ENCODE data around the gene SLFN11. TPM values are rescaled to one million over a fixed set of nuclear protein-coding genes. Genes with fewer than 3 reads are reported as not detected.

Gene SLFN11
- total and polyA plus RNA-seq, 2 of the 4 experiments (the other 2 are of a cell fraction), result 29.9 to 144 TPM

DNA sequence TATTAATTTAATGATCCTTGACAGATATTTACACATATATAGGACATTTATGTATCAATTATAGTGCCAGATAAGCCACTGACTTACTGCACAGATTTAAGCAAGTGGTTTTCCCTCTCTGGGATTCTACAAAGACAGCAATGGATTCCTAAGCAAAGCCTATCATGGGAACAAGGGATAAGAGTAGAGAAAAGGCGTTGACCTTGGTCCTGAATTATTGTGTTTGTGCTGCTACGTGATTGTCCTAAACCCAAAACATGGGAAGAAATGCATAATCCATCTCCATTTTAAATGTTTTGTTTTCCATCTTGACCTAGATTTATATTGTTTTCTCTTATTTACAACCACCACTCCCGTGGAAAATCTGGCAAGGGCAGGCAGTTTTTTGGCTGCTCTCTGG, 14.0 kb downstream of the SLFN11 start:
- TF ChIP-seq MAZ (IDR thresholded peaks at IDR 0.05; ENCODE audit: borderline replicate concordance, low read depth, low read length) (no peak), MXI1 (IDR thresholded peaks at IDR 0.05; ENCODE audit: borderline replicate concordance, low read depth, low read length) (no peak), SMC3 (IDR thresholded peaks at IDR 0.05; ENCODE audit: low read depth, low read length) (no peak), FOS (IDR thresholded peaks at IDR 0.05; ENCODE audit: low read depth, low read length) (no peak), RFX5 (IDR thresholded peaks at IDR 0.05; ENCODE audit: low read depth, low read length) (no peak), CHD1 (IDR thresholded peaks at IDR 0.05; ENCODE audit: low read depth, low read length) (no peak), CTCF (conservative IDR thresholded peaks at IDR 0.05; ENCODE audit: low read depth, low read length) (no peak), BHLHE40 (IDR thresholded peaks at IDR 0.05; ENCODE audit: low read depth, low read length) (no peak), RAD21 (IDR thresholded peaks at IDR 0.05; ENCODE audit: low read length) (no peak), CEBPB (IDR thresholded peaks at IDR 0.05; ENCODE audit: low read depth, low read length) (no peak), RCOR1 (IDR thresholded peaks at IDR 0.05; ENCODE audit: insufficient replicate concordance, low read length) (no peak)
- TF ChIP-seq, protein P1, sequence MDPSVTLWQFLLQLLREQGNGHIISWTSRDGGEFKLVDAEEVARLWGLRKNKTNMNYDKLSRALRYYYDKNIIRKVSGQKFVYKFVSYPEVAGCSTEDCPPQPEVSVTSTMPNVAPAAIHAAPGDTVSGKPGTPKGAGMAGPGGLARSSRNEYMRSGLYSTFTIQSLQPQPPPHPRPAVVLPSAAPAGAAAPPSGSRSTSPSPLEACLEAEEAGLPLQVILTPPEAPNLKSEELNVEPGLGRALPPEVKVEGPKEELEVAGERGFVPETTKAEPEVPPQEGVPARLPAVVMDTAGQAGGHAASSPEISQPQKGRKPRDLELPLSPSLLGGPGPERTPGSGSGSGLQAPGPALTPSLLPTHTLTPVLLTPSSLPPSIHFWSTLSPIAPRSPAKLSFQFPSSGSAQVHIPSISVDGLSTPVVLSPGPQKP (IDR thresholded peaks at IDR 0.05; ENCODE audit: borderline replicate concordance, low read depth, low read length), result no peak
- Histone ChIP-seq H2BK120ac (ENCODE audit: low read depth, low read length) (no peak overlapping the region), H3K9me1 (ENCODE audit: insufficient read depth, low read length) (0 out of 2 replicates have a peak, but pooled peaks cover 4% of the 10 kb centered on the region), H2AK5ac (ENCODE audit: low read depth, low read length) (no peak overlapping the region), H3K9ac (ENCODE audit: low read depth, low read length) (no peak overlapping the region), H3K4me3 (ENCODE audit: insufficient read depth, low read depth, low read length) (no peak overlapping the region), H3K27me3 (ENCODE audit: control insufficient read depth, insufficient read depth, low read length) (no peaks in the 10 kb centered on the region), H4K5ac (ENCODE audit: low read depth, low read length) (no peak overlapping the region), H3K4me2 (ENCODE audit: low read depth, low read length) (no peak overlapping the region), H2AK9ac (replicated peaks; ENCODE audit: low read depth, low read length, poor library complexity) (no peak overlapping the region), H2BK15ac (ENCODE audit: low read depth, low read length) (no peak overlapping the region), H3K4me1 (ENCODE audit: control insufficient read depth, insufficient read depth, low read length) (no peaks in the 10 kb centered on the region), H3K27ac (ENCODE audit: insufficient read depth, low read length) (no peak overlapping the region), H3K23ac (ENCODE audit: low read depth, low read length) (no peak overlapping the region), H3K56ac (ENCODE audit: extremely low read depth, insufficient read depth, low read length) (no peak overlapping the region), H3K14ac (replicated peaks; ENCODE audit: low read depth, low read length) (no peak overlapping the region), H4K20me1 (ENCODE audit: insufficient read depth, low read length) (peaks cover 3% of the 10 kb centered on the region; the same call in 1 of the 2 replicates), H3K9me3 (ENCODE audit: control insufficient read depth, insufficient read depth, low read length) (no peaks in the 10 kb centered on the region), H3K36me3 (ENCODE audit: control insufficient read depth, insufficient read depth, low read length) (peaks cover 26% of the 10 kb centered on the region), H3K79me1 (ENCODE audit: low read depth in 1 of 2, low read length in 2 of 2) (peaks cover 20 to 26% of the 10 kb centered on the region in 2 experiments), H3K4ac (ENCODE audit: low read depth, low read length) (no peak overlapping the region), H4K91ac (ENCODE audit: insufficient read depth, low read depth, low read length) (no peak overlapping the region), H2AFZ (replicated peaks; ENCODE audit: low read length, poor library complexity) (no peak overlapping the region), H4K8ac (ENCODE audit: low read depth in 2 of 2, low read length in 2 of 2) (no peak overlapping the region), H2BK20ac (ENCODE audit: low read depth, low read length) (no peak overlapping the region), H3K18ac (ENCODE audit: low read depth, low read length) (no peak overlapping the region), H2BK5ac (ENCODE audit: low read depth, low read length, poor library complexity, severe bottlenecking) (no peak overlapping the region)
- ChIA-PET CTCF (no interaction called here), POLR2A (ENCODE audit: unreplicated experiment) (no interaction called here)
- BruUV-seq (replicated peaks), result no TSS peak
- no CpG with 5 or more reads among the region's 3 CpGs for WGBS, 2 experiments (ENCODE audit: extremely low coverage in 2 of 2, insufficient read length in 1 of 2)
- ATAC-seq (ENCODE audit: low read depth) (no peak), DNase-seq (no peak)
- dilution Hi-C loops (cut with HindIII; ENCODE audit: low sequenced_read_pairs, unreplicated experiment) (no loop called here), intact Hi-C loops (cut with micrococcal nuclease) (no loop called here), in situ Hi-C loops (cut with MboI; ENCODE audit: low sequenced_read_pairs) (loop anchor here (25.0 kb wide), 1 partner anchor 378 kb away; the partner anchor contains the start of gene RASL10B)

Measured in IMR-90 (cell line).